Activated CD8-positive, alpha-beta T cell treated with anti-CD3 and anti-CD28 coated beads, Interleukin-2, amount 10 ng/mL, durations not matched to agents 7 days and 5 days (primary cell): ENCODE results near the gene CNTN2. TPM values are rescaled to one million over a fixed set of nuclear protein-coding genes. Genes with fewer than 3 reads are reported as not detected.

Experiments used
- ATAC-seq: fragments of 150-1000 bp; cut with Tn5 transposase; one replicate; pipeline ENCODE4 v1.10.0; 2021; ENCODE audit warnings: moderate library complexity
- CTCF ChIA-PET: fragments of 350-600 bp; sonication (Branson Sonifier 250); formaldehyde crosslinking; loops from one replicate; lab custom pipeline; 2021; ENCODE audit warnings: antibody characterized with exemption; lab: Charles Lee
- POLR2A ChIA-PET: fragments of 350-600 bp; sonication (Branson Sonifier 250); formaldehyde crosslinking; loops from one replicate; lab custom pipeline; 2021; ENCODE audit warnings: antibody characterized with exemption; lab: Charles Lee
- DNase-seq: peaks from one replicate; pipeline ENCODE4 v3.0.0-alpha.2; 2020
- H3K27ac Mint-ChIP-seq: one replicate; pipeline ENCODE4 v1.8.0; 2021; ENCODE audit warnings: mild to moderate bottlenecking, mixed read lengths
- H3K27me3 Mint-ChIP-seq: one replicate; pipeline ENCODE4 v1.8.0; 2021; ENCODE audit warnings: low read depth, mixed read lengths
- H3K36me3 Mint-ChIP-seq: one replicate; pipeline ENCODE4 v1.8.0; 2021; ENCODE audit warnings: low read depth, mixed read lengths
- H3K4me1 Mint-ChIP-seq: one replicate; pipeline ENCODE4 v1.8.0; 2021; ENCODE audit warnings: low read depth, mixed read lengths
- H3K4me3 Mint-ChIP-seq: one replicate; pipeline ENCODE4 v1.8.0; 2021; ENCODE audit warnings: mild to moderate bottlenecking, mixed read lengths
- H3K9me3 Mint-ChIP-seq: one replicate; pipeline ENCODE4 v1.8.0; 2022; ENCODE audit warnings: mixed read lengths; ENCODE audit not compliant: insufficient read depth
- total RNA-seq, 2 experiments: library from RNA; stranded (reverse); gene quantifications; one replicate each; pipeline ENCODE4 v1.2.3, GENCODE V29; 2021

The CNTN2 gene
- total RNA-seq, 2 experiments from 2014 or later = not detected

DNA sequence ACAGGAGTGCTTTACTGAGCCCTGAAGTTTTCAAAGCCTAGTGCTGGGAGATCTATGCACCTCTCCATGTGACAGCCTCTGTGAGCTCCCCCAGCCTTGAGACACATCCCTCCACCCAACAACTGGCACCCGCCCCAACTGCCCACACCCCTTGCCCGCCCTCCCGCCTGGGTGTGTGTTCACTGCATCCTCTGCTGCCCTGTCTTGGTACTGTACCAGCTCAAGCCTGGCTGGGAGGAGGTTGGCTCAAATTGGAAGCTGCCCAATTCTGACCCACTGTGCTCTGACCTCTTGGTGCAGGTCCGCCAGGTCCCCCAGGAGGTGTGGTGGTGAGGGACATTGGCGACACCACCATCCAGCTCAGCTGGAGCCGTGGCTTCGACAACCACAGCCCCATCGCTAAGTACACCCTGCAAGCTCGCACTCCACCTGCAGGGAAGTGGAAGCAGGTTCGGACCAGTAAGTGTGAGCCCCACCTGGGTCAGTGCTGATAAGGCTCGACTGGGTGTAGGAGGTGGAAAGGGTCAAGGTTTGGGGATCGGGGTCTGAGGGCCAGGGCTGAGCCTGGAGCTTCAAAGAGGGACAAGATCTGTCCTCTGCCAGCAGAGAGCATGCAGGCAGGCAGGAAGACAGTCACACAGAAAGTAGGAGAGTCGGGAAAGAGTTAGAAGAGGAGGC, 23.3 kb downstream of the CNTN2 start:
- POLR2A ChIA-PET = no interaction called here
- Mint-ChIP-seq H3K27ac (no peak overlapping the region), H3K4me1 (no peaks in the 10 kb centered on the region), H3K9me3 (no peaks in the 10 kb centered on the region), H3K4me3 (no peak overlapping the region), H3K36me3 (no peaks in the 10 kb centered on the region), H3K27me3 (no peaks in the 10 kb centered on the region)
- ATAC-seq (no peak), DNase-seq (no peak)
- CTCF ChIA-PET = interaction anchor here (0.9 kb wide), 1 partner anchor 77 kb away, joined by 6 read pairs; no protein-coding TSS in a partner anchor

DNA sequence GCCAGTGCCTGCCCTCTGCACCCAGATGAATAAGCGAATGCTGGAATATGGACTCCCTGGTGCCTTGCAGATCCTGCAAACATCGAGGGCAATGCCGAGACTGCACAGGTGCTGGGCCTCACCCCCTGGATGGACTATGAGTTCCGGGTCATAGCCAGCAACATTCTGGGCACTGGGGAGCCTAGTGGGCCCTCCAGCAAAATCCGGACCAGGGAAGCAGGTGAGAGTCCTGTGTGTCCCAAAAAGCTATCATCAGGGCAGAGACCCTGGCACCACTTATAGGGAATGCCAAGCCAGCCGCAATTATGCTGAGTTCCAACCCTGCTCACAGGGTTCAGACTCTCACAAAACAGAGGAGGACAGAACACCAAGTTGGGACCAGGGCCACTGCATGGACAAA, 24.0 kb downstream of the CNTN2 start:
- DNase-seq (no peak), ATAC-seq (no peak)
- CTCF ChIA-PET = no interaction called here
- POLR2A ChIA-PET = no interaction called here
- H3K27me3 Mint-ChIP-seq = no peaks in the 10 kb centered on the region
- H3K4me1 Mint-ChIP-seq = no peaks in the 10 kb centered on the region
- no peak overlapping the region for H3K27ac Mint-ChIP-seq
- no peaks in the 10 kb centered on the region for H3K36me3 Mint-ChIP-seq
- no peaks in the 10 kb centered on the region for H3K9me3 Mint-ChIP-seq
- no peak overlapping the region for H3K4me3 Mint-ChIP-seq

DNA sequence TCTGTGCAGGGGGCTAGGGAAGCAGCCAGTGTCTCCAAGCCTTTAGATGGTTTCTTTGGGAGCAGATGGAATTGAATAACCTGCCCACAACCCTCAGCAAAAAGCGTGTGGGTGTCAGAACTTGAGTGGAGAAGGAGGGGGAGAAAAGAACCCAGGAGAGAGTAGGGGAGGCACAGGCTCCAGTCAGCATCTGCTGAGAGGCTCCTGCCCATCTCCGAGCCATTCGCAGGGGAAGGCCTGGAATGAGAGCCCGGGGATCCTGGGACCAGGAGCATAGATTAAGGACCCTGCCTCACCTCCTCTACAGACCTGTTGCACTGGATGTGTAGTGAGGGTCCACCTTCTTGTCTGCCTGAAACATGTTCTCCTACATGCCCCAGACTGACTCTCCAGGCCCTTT, 25.0 kb downstream of the CNTN2 start:
- Mint-ChIP-seq H3K9me3 (no peaks in the 10 kb centered on the region), H3K27me3 (no peaks in the 10 kb centered on the region), H3K27ac (no peak overlapping the region), H3K4me1 (no peaks in the 10 kb centered on the region), H3K4me3 (no peak overlapping the region), H3K36me3 (no peaks in the 10 kb centered on the region)
- POLR2A ChIA-PET = no interaction called here
- no peak for ATAC-seq
- DNase-seq = no peak
- CTCF ChIA-PET = no interaction called here

DNA sequence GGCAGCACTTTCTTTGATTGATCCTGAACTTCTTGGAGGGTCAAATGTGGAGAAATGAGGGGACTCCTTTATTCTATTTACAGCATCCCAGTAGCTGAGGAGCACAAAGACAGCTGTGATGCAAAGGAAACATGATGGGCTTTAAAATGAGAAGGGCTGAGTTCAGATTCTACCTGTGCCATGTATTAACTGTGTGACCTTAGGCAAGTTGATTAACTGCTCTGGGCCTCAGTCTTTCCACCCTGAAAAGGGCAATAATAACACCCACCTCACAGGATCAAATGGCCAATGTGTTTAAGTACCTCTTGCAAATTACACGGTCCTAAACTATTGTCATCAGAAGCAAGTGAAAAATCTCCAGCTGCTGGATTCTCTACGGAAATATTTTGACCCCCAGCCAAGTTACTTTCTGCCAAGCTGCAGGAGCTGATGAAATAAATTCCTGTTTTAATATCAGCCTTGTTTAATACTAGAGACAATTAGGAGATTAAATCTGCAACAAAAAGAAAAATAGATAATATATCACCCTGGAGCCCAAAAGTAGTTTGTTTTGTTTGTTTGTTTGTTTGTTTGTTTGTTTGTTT, 25.5 kb downstream of the CNTN2 start:
- CTCF ChIA-PET = no interaction called here
- H3K4me1 Mint-ChIP-seq = no peaks in the 10 kb centered on the region
- no peaks in the 10 kb centered on the region for H3K36me3 Mint-ChIP-seq
- H3K4me3 Mint-ChIP-seq = no peak overlapping the region
- DNase-seq (no peak), ATAC-seq (no peak)
- H3K27ac Mint-ChIP-seq = no peak overlapping the region
- POLR2A ChIA-PET = no interaction called here
- no peaks in the 10 kb centered on the region for H3K27me3 Mint-ChIP-seq
- no peaks in the 10 kb centered on the region for H3K9me3 Mint-ChIP-seq

DNA sequence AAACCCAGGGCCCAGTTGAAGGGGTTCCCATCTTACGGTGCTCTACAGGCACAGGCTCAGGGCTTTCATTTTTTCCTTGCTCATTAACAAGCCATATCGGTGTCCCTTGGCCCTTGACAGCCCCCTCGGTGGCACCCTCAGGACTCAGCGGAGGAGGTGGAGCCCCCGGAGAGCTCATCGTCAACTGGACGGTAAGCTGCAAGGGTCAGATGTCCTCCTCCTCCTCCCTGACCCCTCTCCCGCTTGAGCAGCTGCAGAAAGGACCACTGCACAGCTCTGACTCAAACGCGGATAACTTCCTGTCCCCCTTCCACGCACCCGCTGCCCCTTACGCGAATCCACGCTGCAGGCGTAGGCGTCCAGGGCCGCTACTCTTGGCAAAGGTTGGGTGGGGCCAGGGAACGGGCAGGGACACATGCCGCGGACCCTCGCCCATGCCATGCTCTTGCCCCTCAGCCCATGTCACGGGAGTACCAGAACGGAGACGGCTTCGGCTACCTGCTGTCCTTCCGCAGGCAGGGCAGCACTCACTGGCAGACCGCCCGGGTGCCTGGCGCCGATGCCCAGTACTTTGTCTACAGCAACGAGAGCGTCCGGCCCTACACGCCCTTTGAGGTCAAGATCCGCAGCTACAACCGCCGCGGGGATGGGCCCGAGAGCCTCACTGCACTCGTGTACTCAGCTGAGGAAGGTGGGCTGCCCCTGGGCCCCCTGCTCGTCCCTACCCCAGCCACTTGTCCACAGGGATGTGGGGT, 26.5 kb downstream of the CNTN2 start:
- Mint-ChIP-seq H3K9me3 (no peaks in the 10 kb centered on the region), H3K27me3 (no peaks in the 10 kb centered on the region), H3K4me1 (no peaks in the 10 kb centered on the region), H3K36me3 (no peaks in the 10 kb centered on the region), H3K27ac (no peak overlapping the region), H3K4me3 (no peak overlapping the region)
- POLR2A ChIA-PET = interaction anchor here (0.5 kb wide), 1 partner anchor 221 kb away, joined by 3 read pairs; no protein-coding TSS in a partner anchor
- CTCF ChIA-PET = interaction anchor here (1.5 kb wide), 1 partner anchor 8 kb away, joined by 6 read pairs; no protein-coding TSS in a partner anchor
- ATAC-seq (no peak), DNase-seq (no peak)

DNA sequence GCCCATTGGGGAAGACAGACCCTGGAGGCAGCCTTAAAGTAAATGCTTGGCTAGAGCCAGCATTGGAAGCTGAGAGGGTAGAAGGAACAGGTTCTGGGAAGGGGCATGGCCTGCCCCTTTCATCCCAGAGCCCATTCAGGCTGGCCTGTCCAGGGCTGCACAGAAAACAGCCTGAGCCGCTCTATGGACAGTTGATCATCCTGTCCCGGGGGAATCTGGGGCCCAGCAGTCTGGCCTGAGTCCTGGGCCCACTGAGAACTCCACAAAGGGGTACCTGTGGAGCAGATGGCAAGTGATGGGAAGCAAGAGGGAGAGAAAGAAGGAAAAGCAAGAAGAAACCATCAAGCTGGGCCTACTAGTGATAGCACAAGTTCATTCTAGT, 28.0 kb downstream of the CNTN2 start:
- Mint-ChIP-seq H3K4me1 (no peaks in the 10 kb centered on the region), H3K4me3 (no peak overlapping the region), H3K36me3 (no peaks in the 10 kb centered on the region), H3K27ac (no peak overlapping the region), H3K27me3 (no peaks in the 10 kb centered on the region), H3K9me3 (no peaks in the 10 kb centered on the region)
- DNase-seq = no peak
- CTCF ChIA-PET = interaction anchor here (0.9 to 2.4 kb wide), 2 partner anchors 10 to 11 kb away, joined by 3 to 15 read pairs; no protein-coding TSS in a partner anchor
- POLR2A ChIA-PET = no interaction called here
- ATAC-seq = no peak

DNA sequence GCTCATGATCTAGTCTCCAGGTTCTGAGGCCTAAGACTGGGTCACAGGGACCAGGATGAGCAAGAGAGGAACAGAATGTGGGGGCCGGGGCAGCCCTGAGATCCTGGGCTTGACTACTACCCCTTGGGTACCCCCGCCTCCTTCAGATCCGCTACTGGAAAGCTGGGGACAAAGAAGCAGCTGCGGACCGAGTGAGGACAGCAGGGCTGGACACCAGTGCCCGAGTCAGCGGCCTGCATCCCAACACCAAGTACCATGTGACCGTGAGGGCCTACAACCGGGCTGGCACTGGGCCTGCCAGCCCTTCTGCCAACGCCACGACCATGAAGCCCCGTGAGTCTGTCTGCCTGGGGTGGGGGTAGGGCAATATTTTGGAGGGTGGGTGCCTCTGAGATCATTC, 28.8 kb downstream of the CNTN2 start:
- no peaks in the 10 kb centered on the region for H3K36me3 Mint-ChIP-seq

DNA sequence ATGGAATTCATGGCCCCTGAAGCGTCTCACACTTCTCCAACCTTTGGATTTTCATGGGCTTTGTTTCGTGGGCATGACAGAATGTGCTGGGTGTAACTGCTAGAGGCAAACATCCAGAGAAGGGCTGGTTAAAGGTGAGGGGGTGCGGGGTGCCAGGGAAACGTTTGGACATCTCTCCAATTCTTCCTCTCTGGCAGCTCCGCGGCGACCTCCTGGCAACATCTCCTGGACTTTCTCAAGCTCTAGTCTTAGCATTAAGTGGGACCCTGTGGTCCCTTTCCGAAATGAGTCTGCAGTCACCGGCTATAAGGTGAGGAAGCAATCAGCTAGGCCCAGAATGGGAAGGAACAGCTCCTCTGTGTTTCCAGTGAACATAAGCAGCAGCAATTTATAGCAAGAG, 29.3 kb downstream of the CNTN2 start:
- CTCF ChIA-PET = interaction anchor here (2.4 kb wide), 1 partner anchor 11 kb away, joined by 15 read pairs; no protein-coding TSS in a partner anchor
- ATAC-seq (no peak), DNase-seq (no peak)
- POLR2A ChIA-PET = no interaction called here
- no peaks in the 10 kb centered on the region for H3K4me1 Mint-ChIP-seq
- H3K9me3 Mint-ChIP-seq = no peaks in the 10 kb centered on the region
- no peaks in the 10 kb centered on the region for H3K36me3 Mint-ChIP-seq
- no peak overlapping the region for H3K27ac Mint-ChIP-seq
- no peak overlapping the region for H3K4me3 Mint-ChIP-seq
- no peaks in the 10 kb centered on the region for H3K27me3 Mint-ChIP-seq

More for the DNA sequence above, 28.8 kb downstream of the CNTN2 start:
- ATAC-seq = no peak
- CTCF ChIA-PET = interaction anchor here (0.9 to 2.4 kb wide), 2 partner anchors 10 kb away, joined by 3 to 15 read pairs; no protein-coding TSS in a partner anchor
- Mint-ChIP-seq H3K9me3 (no peaks in the 10 kb centered on the region), H3K4me3 (no peak overlapping the region), H3K4me1 (no peaks in the 10 kb centered on the region), H3K27me3 (no peaks in the 10 kb centered on the region), H3K27ac (no peak overlapping the region)
- POLR2A ChIA-PET = no interaction called here
- no peak for DNase-seq

DNA sequence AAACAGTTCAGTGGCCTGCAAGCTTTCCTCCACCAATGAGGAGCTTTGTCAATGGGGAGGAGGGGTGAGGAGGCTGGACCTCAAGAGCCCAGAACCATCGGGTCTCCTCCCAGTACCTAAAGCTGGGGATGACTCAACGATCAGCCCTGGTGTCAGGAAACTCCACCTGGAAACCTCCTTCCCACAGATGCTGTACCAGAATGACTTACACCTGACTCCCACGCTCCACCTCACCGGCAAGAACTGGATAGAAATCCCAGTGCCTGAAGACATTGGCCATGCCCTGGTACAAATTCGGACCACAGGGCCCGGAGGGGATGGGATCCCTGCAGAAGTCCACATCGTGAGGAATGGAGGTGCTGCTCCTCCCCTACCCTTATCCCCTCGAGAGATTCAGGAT, 29.9 kb downstream of the CNTN2 start:
- H3K4me1 Mint-ChIP-seq = no peaks in the 10 kb centered on the region
- ChIA-PET POLR2A (no interaction called here), CTCF (interaction anchor here (2.4 kb wide), 1 partner anchor 12 kb away, joined by 15 read pairs; no protein-coding TSS in a partner anchor)
- H3K4me3 Mint-ChIP-seq = no peak overlapping the region
- no peaks in the 10 kb centered on the region for H3K36me3 Mint-ChIP-seq
- no peaks in the 10 kb centered on the region for H3K9me3 Mint-ChIP-seq
- no peak overlapping the region for H3K27ac Mint-ChIP-seq
- no peaks in the 10 kb centered on the region for H3K27me3 Mint-ChIP-seq
- no peak for ATAC-seq
- no peak for DNase-seq

DNA sequence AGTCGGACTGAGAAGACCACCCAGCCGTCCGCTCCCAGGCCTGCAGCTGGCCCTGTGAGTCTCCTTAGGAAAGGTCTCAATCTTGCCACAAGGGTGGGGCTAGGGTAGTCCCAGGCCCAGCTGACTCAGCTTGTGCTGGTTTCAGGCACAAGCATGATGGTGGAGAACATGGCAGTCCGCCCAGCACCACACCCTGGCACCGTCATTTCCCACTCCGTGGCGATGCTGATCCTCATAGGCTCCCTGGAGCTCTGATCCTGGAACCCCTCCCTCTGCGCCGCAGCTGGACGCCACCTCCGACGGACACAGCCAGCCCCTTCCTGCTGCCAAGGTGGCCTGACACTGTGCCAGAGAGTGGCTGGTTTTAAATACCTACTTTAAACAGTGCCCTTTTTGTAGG, 30.5 kb downstream of the CNTN2 start:
- Mint-ChIP-seq H3K9me3 (no peaks in the 10 kb centered on the region), H3K27me3 (no peaks in the 10 kb centered on the region), H3K4me1 (no peaks in the 10 kb centered on the region), H3K27ac (no peak overlapping the region), H3K36me3 (no peaks in the 10 kb centered on the region), H3K4me3 (no peak overlapping the region)
- ChIA-PET CTCF (interaction anchor here (11.2 kb wide), 1 partner anchor 11 kb away, joined by 81 read pairs; no protein-coding TSS in a partner anchor), POLR2A (no interaction called here)
- ATAC-seq (no peak), DNase-seq (no peak)

DNA sequence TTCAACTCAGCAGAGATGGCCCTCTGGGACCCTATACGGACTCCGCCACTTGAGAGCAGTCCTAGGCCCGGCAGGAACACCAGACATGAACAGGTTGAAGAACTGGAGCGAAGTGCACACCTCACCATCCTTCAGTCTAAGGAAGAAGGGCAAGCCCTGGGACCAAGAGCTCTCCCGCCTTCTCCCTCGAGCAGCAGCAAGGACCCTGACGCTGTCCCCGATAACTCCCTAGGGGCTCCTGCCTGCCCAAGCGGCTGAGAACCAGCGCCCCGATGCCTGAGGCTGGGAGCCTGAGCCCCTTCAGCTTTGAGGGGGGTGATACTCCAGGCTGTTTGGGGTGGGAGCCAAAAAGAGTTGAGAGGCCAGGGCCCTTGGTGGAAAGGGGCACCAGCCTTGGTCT, 31.1 kb downstream of the CNTN2 start:
- H3K27ac Mint-ChIP-seq = no peak overlapping the region
- no peaks in the 10 kb centered on the region for H3K36me3 Mint-ChIP-seq
- no peak for ATAC-seq
- H3K4me3 Mint-ChIP-seq = no peak overlapping the region
- CTCF ChIA-PET = interaction anchor here (11.2 kb wide), 1 partner anchor 12 kb away, joined by 81 read pairs; no protein-coding TSS in a partner anchor
- no peaks in the 10 kb centered on the region for H3K27me3 Mint-ChIP-seq
- H3K9me3 Mint-ChIP-seq = no peaks in the 10 kb centered on the region
- POLR2A ChIA-PET = no interaction called here
- DNase-seq = no peak
- no peaks in the 10 kb centered on the region for H3K4me1 Mint-ChIP-seq

DNA sequence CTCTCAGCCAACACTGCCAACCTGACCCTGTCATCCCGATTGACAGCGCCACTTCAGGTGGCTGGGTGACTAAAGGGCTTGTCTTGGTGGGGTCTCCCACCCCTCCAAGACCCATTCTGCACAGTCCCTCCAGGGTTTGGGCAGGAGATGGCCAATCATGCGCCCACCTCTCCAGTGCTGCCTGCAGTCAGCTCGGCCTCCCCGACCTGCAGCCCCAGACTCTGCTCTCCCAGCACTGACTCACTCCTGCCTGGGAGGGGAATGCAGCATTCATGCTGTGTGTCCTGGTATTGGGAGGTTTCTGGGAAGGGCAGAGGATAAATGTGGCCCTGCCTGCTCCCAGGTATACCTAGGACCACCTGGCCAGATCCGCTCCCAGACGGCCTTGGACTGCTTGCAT, 31.5 kb downstream of the CNTN2 start:
- Mint-ChIP-seq H3K4me3 (no peak overlapping the region), H3K27me3 (no peaks in the 10 kb centered on the region), H3K36me3 (no peaks in the 10 kb centered on the region), H3K27ac (no peak overlapping the region), H3K4me1 (no peaks in the 10 kb centered on the region), H3K9me3 (no peaks in the 10 kb centered on the region)
- no peak for DNase-seq
- ChIA-PET CTCF (interaction anchor here (11.2 kb wide), 1 partner anchor 12 kb away, joined by 81 read pairs; no protein-coding TSS in a partner anchor), POLR2A (no interaction called here)
- no peak for ATAC-seq
